ENCODE data around the gene UNC93A.

- TF ChIP-seq, protein P1, sequence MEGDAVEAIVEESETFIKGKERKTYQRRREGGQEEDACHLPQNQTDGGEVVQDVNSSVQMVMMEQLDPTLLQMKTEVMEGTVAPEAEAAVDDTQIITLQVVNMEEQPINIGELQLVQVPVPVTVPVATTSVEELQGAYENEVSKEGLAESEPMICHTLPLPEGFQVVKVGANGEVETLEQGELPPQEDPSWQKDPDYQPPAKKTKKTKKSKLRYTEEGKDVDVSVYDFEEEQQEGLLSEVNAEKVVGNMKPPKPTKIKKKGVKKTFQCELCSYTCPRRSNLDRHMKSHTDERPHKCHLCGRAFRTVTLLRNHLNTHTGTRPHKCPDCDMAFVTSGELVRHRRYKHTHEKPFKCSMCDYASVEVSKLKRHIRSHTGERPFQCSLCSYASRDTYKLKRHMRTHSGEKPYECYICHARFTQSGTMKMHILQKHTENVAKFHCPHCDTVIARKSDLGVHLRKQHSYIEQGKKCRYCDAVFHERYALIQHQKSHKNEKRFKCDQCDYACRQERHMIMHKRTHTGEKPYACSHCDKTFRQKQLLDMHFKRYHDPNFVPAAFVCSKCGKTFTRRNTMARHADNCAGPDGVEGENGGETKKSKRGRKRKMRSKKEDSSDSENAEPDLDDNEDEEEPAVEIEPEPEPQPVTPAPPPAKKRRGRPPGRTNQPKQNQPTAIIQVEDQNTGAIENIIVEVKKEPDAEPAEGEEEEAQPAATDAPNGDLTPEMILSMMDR (IDR thresholded peaks at IDR 0.05) = no peak
- TF ChIP-seq POLR2AphosphoS5 (IDR thresholded peaks at IDR 0.05) = no peak
Observed at GRCh38 chr6:167329014-167329413, 37.9 kb downstream of the UNC93A start.

Data from breast epithelium (tissue), 3 donors.